ENCODE measurements around the gene TNIK.

Gene TNIK

GRCh38 chr3:171301002-171301401 lies 159.2 kb downstream of the TNIK start:
- H3K4me3 ChIP-seq (ENCODE audit: low read depth, low read length) = no peak overlapping the region
- TF ChIP-seq CTCF (IDR thresholded peaks at IDR 0.05; ENCODE audit: low read depth, low read length) = no peak
- no peak for TF ChIP-seq MAX (IDR thresholded peaks at IDR 0.05; ENCODE audit: low read depth, low read length)
- TF ChIP-seq POLR2A (IDR thresholded peaks at IDR 0.05; ENCODE audit: extremely low read depth, insufficient read length) = no peak
- TF ChIP-seq MYC (IDR thresholded peaks at IDR 0.05; ENCODE audit: low read depth, low read length) = no peak
- no peak for DNase-seq (ENCODE audit: low read depth)

DNA sequence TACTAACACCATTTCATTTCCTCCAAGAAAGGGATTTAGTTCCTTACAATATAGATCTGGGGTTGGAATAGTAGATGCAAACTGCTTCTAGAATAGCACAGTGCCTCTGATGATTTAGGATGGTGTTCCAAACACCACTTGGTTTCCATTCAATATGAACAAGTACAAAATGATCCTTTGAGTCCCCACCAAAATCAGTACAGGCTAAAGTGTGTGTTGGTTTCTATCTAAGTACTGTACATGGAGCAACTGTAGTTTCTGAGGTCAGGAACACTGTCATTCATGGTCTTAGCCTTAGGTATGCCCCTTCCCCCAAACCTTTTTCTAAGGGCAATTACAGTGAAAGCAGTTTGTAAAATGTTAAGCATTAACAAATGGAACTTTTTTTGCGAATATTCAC lies 162.3 kb downstream of the TNIK start:
- TF ChIP-seq POLR2A (IDR thresholded peaks at IDR 0.05; ENCODE audit: extremely low read depth, insufficient read length) = no peak
- no peak for TF ChIP-seq MYC (IDR thresholded peaks at IDR 0.05; ENCODE audit: low read depth, low read length)
- no peak for TF ChIP-seq CTCF (IDR thresholded peaks at IDR 0.05; ENCODE audit: low read depth, low read length)
- TF ChIP-seq MAX (IDR thresholded peaks at IDR 0.05; ENCODE audit: low read depth, low read length) = no peak
- H3K4me3 ChIP-seq (ENCODE audit: low read depth, low read length) = no peak overlapping the region
- no peak for DNase-seq (ENCODE audit: low read depth)

DNA sequence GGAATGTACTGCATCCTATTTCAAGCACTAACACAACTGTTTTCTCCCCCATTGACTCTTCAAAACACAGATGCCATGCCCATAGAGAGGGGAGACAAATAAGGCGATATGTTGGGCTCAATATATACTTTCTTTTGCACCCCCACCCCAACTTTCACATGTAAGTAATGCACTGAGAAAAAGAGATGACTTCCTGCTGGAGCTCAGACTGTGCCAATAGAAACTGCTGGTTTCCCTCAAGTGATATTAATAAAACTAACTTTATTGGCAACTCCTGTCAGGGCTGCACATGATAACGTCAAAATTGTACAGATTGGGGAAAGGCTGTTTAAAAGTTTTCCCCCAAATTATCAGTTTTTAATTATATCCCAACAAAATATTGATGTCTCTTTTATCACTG lies 163.0 kb downstream of the TNIK start:
- H3K4me3 ChIP-seq (ENCODE audit: low read depth, low read length) = no peak overlapping the region
- no peak for DNase-seq (ENCODE audit: low read depth)
- TF ChIP-seq MYC (IDR thresholded peaks at IDR 0.05; ENCODE audit: low read depth, low read length) (no peak), CTCF (IDR thresholded peaks at IDR 0.05; ENCODE audit: low read depth, low read length) (no peak), POLR2A (IDR thresholded peaks at IDR 0.05; ENCODE audit: extremely low read depth, insufficient read length) (no peak), MAX (IDR thresholded peaks at IDR 0.05; ENCODE audit: low read depth, low read length) (no peak)

GRCh38 chr3:171295484-171296373 lies 164.5 kb downstream of the TNIK start:
- no peak overlapping the region for H3K4me3 ChIP-seq (ENCODE audit: low read depth, low read length)
- no peak for DNase-seq (ENCODE audit: low read depth)
- TF ChIP-seq MAX (IDR thresholded peaks at IDR 0.05; ENCODE audit: low read depth, low read length) (no peak), POLR2A (IDR thresholded peaks at IDR 0.05; ENCODE audit: extremely low read depth, insufficient read length) (no peak), MYC (IDR thresholded peaks at IDR 0.05; ENCODE audit: low read depth, low read length) (no peak), CTCF (IDR thresholded peaks at IDR 0.05; ENCODE audit: low read depth, low read length) (no peak)

DNA sequence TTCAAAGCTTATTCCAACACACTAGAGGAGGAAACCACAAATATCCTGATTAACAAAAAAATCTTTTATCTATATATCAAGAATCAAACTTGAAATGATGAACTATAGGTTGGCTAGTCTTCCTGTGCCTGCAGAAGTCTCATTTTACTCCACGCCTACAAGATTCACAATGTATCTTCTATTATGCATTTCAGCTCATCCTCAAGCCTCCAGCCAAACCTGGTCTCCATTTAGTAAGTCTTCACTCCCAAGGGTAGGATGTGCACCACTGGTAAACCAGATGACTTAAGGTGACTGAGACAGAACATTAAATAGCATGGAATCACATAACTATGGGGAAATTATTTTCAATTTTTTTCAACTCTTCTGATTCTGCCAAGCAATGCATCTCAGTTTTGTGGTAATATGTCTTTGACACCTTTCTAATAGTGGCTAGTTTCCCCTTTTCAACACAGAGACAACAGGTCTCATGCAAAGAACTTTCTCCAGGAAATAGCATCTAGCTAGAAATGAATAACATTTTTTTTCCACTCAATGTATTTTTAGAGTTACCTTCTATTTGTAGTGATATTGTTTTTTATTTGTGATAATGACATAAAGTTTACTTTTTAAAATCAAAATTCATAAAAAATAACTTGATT lies 166.9 kb downstream of the TNIK start:
- no peak overlapping the region for H3K4me3 ChIP-seq (ENCODE audit: low read depth, low read length)
- DNase-seq (ENCODE audit: low read depth) = no peak
- TF ChIP-seq POLR2A (IDR thresholded peaks at IDR 0.05; ENCODE audit: extremely low read depth, insufficient read length) = no peak
- no peak for TF ChIP-seq CTCF (IDR thresholded peaks at IDR 0.05; ENCODE audit: low read depth, low read length)
- TF ChIP-seq MAX (IDR thresholded peaks at IDR 0.05; ENCODE audit: low read depth, low read length) = no peak
- TF ChIP-seq MYC (IDR thresholded peaks at IDR 0.05; ENCODE audit: low read depth, low read length) = no peak

Data from NB4 (cell line).